Activated CD4-positive, alpha-beta T cell treated with anti-CD3 and anti-CD28 coated beads, Interleukin-2, amount 50 U/mL, for 1 hour (primary cell): ENCODE data around the gene LRRC47.

Experiments
- DNase-seq: peaks from one replicate; pipeline ENCODE4 v3.0.0-alpha.2; 2020

LRRC47 gene

DNA sequence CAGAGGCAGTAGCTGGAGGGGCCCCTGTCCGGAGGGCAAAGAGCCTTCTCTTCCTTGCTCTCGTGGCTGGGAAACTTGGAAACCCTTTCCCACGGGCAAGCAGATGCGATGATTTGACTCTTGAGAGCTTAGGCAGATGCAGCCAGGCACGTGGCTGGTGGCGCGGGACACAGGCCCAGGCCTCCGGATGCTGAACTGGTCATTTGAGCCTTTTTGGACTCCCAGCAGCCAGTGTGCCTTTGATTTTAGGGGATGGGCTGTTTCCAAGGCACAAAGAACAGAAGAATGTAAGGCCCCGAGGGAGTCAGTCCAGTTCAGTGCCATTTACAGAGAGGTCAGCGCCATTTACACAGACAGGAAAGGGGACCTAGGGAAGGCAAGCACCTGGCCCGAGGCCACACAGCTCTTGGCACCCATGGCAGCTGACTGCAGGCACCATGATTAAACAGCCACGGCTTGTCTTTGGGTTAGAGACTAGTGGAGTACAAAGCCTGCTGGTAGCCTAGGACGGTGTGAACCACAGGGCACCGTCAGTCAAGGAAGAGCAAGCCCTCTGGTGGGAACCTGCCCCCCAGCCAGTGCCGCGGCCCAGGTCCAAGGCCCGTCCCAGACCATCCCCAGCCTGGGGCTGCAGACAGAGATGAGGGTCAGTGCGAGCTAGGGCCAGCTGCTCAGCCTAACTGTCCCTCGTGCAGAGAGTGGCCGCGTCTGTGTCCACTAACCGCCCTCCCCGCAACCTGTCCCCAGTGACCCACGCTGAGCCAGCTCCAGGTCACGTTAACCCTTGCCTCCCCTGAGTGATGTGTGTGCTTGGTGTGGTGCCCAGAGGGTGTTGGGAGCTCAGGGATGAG, 64.5 kb downstream of the LRRC47 start:
- no peak for DNase-seq

DNA sequence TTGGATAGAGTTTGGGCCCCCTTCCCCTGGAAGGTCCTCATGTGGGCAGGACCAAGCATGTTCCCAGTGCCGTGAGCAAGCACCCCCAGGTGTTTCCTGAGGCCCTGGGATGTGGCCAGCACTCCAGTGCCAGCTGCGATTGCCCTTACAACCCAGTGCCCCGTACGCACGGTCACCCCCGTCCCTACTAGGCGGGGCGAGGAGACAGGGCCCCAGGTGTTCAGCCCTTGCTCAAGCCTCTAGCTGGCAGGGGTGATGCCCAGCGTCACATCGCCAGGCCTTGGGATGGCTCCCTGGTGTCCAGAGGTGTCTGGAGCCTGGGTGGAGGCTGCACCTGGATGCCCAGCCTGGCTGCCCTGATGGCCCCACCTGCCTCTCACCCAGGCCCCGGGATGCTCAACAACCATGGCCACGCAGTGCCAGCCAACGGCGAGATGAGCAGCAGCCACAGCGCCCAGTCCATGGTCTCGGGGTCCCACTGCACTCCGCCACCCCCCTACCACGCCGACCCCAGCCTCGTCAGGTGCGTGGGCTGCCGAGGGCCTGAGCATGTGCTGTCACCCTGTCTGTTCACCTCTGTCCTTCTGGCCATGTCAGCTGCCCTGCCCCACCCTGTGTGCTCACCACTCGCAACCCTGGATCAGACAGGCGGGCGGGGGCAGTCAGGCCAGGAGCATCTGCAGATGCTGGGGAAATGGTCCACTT, 65.6 kb downstream of the LRRC47 start:
- no peak for DNase-seq

GRCh38 chr1:3729594-3730542, 66.4 kb downstream of the LRRC47 start:
- DNase-seq, result no peak
